GM18861 (cell line): ENCODE measurements around the gene MMD.
"Not testable (repeated sequence)": the region's sequence is repeated elsewhere in the genome, so short reads cannot be mapped to it uniquely, and the experiment has no call there.

Experiments
- ATAC-seq: cut with Tn5 transposase; IDR thresholded peaks from one replicate; pipeline ENCODE4 v1.9.1; 2021; ENCODE audit not compliant: unreplicated experiment

The MMD gene

GRCh38 chr17:55402374-55402773 lies 19.3 kb downstream of the MMD start:
- no peak for ATAC-seq

- ATAC-seq, result no peak
These were observed 22.9 kb downstream of the MMD start for GRCh38 chr17:55398689-55399088.

GRCh38 chr17:55395803-55396505 lies 25.7 kb downstream of the MMD start:
- no peak for ATAC-seq

- no peak for ATAC-seq
These were observed 27.1 kb downstream of the MMD start for GRCh38 chr17:55394357-55395021.

GRCh38 chr17:55391764-55392467 lies 29.7 kb downstream of the MMD start:
- no peak for ATAC-seq

- ATAC-seq, result no peak
These were observed 30.3 kb downstream of the MMD start for GRCh38 chr17:55391244-55391757.

- no peak for ATAC-seq
These were observed 31.2 kb downstream of the MMD start for GRCh38 chr17:55390364-55390977.

GRCh38 chr17:55389715-55390114 lies 31.9 kb downstream of the MMD start:
- ATAC-seq, result not testable (repeated sequence)

- ATAC-seq, result no peak
These were observed 32.8 kb downstream of the MMD start for GRCh38 chr17:55388842-55389241.

GRCh38 chr17:55386796-55387332 lies 34.8 kb downstream of the MMD start:
- no peak for ATAC-seq

GRCh38 chr17:55384643-55385232 lies 36.9 kb downstream of the MMD start:
- no peak for ATAC-seq

- ATAC-seq, result no peak
These were observed 37.6 kb downstream of the MMD start for GRCh38 chr17:55383771-55384642.

GRCh38 chr17:55381017-55381770 lies 40.4 kb downstream of the MMD start:
- ATAC-seq, result no peak

- no peak for ATAC-seq
These were observed 43.9 kb downstream of the MMD start for GRCh38 chr17:55377671-55378275.

GRCh38 chr17:55368706-55369105 lies 52.9 kb downstream of the MMD start:
- ATAC-seq, result no peak

GRCh38 chr17:55366020-55366481 lies 55.6 kb downstream of the MMD start:
- no peak for ATAC-seq

- no peak for ATAC-seq
These were observed 58.6 kb downstream of the MMD start for GRCh38 chr17:55363033-55363432.

GRCh38 chr17:55360971-55361370 lies 60.7 kb downstream of the MMD start:
- no peak for ATAC-seq
